GM21529 (cell line): ENCODE measurements around the gene ELOF1.
"Not testable (repeated sequence)": the region's sequence is repeated elsewhere in the genome, so short reads cannot be mapped to it uniquely, and the experiment has no call there.

ENCODE experiments used
- ATAC-seq: cut with Tn5 transposase; IDR thresholded peaks from one replicate; pipeline ENCODE4 v1.9.1; 2021; ENCODE audit not compliant: unreplicated experiment

Gene ELOF1

DNA sequence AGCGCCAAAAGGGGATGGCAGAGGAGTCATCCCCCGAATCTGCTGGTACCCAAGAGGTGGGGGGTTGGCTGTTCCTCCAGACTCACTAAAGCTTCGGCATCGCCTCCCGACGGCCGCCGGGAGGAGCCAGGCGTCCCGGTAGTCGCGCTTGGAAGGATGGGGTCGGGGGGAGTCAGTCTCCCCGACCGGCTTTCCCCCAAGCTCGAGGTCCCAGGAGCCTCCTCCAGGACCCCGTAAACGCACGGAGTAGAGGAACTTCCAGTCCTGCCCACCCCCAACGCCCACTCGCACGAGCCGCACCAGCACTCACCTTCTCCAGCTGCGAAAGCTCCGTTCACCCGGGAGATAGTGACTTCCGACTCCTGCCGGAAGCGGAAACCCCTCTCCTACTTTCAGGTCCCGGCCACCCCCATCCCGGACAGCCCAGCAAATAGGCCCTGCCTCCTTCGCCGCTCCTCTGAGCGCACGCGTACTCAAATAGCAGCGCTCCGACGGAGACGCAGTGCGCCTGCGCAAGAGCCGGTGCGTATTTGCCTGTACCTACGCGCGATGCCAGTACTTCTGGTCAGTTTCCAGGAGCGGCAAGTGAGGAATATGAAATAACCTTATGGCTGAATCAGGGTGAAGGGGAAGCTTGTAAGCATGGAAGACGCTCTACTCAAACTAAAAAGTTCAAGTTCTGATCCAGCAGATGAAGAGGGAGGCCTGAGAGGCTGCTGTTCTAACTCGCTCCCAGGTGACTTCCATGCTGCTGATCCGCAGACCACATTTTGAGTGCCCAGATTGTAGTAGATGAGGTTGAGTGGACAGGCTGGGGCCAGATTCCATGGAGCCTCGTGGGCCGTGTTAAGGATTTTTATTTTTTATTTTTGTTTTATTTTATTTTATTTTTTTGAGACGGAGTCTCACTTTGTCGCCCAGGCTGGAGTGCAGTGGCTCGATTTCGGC, at the start of gene ELOF1:
TSS of gene ELOF1 (minus strand) at position 350 of the 948 bp plus-strand sequence. CDS start 4,883 bp downstream, outside the sequence.
- peak; percentile 65 for ATAC-seq

DNA sequence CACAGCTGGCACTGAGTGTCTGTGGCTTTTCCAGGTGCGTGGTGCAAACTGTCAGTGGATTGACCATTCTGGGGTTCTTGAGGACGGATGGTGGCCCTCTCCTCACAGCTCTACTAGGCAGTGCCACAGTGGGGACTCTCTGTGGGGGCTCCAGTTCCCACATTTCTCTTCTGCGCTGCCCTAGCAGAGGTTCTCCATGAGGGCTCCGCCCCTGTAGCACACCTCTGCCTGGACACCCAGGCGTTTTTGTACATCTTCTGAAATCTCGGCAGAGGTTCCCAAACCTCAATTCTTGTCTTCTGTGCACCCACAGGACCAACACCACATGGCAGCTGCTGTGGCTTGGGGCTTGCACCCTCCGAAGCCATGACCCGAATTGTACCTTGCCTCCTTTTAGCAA, 47.5 kb upstream of the ELOF1 start:
- ATAC-seq = no peak

DNA sequence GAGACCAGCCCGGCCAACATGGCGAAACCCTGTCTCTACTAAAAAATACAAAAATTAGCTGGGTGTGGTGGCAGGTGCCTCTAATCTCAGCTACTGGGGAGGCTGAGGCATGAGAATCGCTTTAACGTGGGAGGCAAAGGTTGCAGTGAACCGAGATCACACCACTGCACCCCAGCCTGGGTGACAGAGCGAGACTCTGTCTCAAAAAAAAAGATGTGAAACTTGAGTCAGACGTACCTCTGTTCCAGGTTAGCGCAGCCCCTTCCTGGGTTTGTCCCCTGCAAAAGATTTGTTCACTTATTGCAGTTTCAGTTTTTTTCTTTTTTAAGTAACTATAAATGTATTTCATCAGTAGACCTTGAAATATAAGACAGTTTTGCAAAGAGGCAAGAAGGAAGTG, 40.7 kb upstream of the ELOF1 start:
- not testable (repeated sequence) for ATAC-seq

DNA sequence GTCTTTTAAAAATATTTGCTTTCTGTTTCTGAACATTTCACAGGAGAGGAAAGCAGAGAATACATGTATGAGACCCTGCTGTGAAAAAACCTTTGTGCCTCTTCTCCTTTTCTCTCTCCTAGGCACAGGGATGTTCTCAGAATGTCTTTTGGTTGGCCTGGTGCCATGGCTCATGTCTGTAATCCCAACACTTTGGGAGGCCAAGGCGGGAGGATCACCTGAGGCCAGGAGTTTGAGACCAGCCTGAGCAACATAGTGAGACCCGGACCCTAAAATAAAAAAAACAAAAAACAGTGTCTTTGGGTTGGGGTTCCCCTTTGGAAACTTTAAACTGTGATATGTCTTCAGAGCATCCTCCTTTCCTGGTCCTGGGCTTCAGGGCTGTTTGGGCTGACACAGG, 39.7 kb upstream of the ELOF1 start:
- ATAC-seq = no peak

DNA sequence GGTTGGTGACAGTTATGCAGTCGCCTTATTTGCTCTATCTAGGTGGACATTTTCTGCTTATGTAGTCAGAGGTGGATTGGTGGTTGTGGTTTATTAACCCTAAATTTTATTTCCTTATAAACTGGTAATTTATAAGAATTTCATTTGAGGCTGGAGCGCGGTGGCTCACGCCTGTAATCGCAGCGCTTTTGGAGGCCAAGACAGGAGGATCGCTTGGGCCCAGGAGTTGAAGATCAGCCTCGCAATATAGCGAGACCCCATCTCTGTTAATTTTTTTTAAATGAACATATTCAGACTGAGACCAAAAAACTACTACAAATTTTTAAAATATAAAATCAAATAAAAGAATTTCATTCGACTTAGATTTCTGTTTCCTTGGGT, 39.1 kb upstream of the ELOF1 start:
- no peak for ATAC-seq

DNA sequence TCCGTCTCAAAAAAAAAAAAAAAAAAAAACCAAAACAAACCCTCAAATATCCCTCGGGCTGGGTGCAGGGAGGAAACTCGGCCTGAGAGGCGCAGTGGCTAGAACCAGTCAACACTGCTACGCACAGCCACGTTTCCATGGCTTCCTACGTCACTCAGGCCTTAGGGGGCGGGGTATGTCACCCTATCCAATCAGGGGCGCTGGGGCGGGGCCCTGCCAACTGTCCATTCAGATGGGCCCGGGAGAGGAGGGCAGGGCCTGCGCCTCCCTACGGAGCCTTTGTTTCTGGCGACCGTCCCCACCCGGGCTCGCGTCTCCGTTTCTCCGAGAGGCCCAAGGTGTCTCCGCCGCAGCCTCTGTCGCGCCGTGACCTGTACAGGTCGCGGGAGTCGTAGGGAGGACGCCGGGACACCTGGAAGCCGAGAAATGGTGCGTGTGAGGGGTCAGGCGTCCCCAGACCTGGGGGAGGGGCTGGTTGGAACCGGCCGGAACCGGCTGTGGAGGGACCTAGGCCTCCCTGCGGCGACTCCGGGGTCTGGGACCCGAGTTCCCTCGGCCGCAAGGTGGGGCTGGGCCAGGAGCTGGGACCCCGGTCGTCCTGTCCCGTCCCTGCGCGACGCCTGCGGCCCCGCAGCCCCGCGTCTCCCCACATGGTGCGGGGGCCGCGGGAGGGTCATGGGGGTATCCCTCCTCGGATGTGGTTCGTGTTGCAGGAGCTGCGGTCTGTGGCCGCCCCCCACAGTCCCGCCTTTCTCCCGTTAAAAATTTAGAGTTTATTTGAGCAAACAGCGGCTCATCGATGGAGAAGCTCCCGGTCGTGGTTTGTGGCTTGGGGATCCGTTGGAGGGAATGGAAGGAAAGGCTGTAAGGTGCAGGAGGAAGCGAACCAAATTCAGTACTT, 38.4 kb upstream of the ELOF1 start, which contains the start of gene ZNF627:
TSS of gene ZNF627 (plus strand) at position 282 of the 901 bp plus-strand sequence. CDS start at position 427, 145 bp downstream.
- peak; percentile 99 for ATAC-seq

DNA sequence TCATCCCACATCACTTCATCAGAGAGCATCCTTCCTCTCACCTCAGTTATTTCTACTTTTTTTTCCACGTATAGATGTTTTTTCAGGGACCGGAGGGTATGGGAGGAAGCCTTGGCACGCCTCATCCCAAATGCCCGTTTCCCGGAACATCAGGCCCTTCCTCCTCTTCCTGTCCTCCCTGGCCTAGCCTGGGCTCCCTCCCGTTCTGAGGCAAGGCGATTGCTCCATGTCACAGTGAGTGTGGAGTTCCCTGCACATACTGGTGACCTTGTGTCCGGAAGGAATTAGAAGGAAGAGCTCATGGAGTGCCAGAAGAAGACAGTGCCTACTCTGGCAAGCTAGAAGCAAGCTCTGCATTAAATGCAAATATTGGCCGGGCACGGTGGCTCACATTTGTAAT, 37.1 kb upstream of the ELOF1 start:
- ATAC-seq = no peak

DNA sequence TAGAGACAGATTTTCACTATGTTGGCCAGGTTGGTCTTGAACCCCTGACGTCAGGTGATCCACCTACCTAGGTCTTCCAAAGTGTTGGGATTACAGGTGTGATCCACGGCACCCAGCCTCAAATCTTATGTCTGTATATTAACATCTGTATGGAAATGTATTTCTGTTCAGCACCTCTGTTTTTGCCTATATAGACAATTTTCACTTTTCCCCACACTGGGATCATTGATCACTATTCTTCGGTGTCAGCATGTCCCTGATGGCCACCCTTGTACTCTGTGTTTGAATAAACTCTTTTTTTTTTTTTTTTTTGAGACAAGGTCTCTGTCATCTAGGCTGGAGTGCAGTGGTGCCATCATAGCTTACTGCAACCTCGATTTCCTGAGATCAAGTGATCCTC, 35.1 kb upstream of the ELOF1 start:
- no peak for ATAC-seq

DNA sequence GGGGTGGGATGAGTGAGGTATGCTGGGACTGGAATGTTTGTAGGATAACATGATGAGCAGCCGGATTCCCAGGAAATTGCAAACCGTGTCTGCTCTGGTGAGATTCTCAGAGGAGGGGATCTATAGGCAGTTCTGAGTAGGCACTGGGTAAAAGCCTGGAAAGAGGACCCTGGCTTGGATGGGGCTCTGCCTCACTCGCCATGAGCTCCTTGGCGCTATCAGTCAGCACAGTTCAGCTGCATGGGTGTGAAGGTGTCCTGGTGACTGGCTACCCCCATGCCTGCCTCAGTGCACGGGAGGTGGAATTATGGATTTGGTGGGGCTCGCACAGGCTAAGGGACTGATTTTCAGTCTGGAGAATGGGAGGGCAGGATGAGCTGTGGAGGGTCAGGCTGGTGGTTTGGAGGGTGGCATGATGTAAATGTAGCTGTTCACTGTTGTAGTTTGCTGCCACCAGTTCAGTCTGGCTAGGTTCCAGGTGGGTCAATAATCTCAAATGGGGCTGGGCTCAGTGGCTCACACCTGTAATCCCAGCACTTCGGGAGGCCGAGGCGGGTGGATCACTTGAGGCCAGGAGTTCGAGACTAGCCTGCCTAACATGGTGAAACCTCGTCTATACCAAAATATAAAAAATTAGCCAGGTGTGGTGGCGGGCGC, 29.1 kb upstream of the ELOF1 start:
- ATAC-seq = no peak

DNA sequence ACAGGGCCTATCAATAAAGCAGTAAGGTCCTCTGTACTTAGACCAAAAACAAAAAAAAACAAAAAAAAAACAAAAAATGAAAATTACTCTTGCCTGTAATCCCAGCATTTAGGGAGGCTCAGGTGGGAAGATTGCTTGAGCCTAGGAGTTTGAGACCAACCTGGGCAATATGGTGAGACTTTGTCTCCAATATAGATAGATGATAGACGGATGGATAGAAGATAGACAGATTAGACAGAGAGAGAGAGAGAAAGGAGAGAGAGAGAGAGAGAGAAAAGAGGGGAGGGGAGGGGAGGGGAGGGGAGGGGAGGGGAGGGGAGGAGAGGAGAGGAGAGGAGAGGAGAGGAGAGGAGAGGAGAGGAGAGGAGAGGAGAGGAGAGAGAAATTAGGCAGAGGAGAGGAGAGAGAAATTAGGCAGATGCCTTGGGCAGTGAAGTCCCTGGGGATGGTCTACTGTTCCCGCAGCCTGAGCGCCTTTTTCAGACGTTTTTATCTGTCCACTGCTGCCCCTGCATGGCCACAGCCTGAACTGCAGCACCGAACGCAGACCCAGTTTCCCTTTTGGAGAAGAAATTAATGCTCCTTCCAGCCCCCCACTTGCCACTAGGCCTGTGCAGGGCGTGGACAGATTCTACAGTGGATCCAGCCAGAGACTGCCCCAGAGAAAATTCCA, 28.4 kb upstream of the ELOF1 start:
- ATAC-seq = no peak

DNA sequence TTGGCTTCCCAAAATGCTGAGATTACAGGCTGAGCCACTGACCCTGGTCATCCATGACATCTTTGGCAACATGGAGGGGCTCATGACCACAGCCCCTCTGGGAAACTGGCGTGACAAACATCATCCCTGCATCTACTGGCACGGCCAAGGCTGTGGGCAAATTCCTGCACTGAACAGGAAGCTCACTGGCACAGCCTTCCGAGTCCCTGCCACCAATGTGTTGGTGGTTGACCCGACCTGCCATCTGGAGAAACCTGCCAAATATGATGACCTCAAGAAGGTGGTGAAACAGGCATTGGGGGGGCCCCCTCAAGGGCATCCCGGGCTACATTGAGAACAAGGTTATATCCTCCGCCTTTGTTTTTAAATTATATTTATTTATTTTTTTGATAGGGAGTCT, 27.3 kb upstream of the ELOF1 start:
- no peak for ATAC-seq

DNA sequence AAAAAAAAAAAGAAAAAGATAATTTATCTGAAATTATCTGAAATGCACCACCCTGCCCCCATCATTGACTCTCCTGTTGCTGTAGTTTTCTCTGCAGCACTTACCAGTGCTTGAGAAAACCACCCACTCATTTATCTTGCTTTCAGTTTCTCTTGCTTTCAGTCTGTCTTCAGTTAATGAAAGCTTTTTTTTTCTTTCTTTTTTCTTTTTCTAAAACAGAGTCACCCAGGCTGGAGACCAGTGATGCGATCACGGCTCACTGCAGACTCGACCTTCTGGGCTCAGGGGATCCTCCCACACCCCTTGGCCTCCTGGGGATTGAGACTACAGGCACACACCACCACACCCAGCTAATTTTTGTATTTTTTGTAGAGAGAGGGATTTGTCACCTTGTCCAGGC, 22.7 kb upstream of the ELOF1 start:
- ATAC-seq = peak; percentile 74

DNA sequence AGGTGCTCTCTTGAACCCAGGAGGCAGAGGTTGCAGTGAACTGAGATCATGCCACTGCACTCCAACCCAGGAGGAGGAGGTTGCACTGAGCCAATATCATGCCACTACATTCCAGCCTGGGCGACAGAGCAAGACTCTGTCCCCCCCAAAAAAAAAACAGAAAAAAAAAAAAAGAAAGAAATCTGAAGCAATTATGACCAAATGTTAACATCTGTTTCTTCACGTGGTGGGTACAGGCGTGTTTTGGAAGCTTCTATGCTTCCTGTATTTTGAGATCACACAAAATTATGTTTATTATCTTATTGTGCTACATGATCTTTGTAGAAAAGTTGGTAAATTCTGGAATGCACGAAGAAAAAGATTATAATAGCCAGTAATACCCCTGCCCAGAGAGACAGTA, 21.1 kb upstream of the ELOF1 start:
- ATAC-seq = no peak

DNA sequence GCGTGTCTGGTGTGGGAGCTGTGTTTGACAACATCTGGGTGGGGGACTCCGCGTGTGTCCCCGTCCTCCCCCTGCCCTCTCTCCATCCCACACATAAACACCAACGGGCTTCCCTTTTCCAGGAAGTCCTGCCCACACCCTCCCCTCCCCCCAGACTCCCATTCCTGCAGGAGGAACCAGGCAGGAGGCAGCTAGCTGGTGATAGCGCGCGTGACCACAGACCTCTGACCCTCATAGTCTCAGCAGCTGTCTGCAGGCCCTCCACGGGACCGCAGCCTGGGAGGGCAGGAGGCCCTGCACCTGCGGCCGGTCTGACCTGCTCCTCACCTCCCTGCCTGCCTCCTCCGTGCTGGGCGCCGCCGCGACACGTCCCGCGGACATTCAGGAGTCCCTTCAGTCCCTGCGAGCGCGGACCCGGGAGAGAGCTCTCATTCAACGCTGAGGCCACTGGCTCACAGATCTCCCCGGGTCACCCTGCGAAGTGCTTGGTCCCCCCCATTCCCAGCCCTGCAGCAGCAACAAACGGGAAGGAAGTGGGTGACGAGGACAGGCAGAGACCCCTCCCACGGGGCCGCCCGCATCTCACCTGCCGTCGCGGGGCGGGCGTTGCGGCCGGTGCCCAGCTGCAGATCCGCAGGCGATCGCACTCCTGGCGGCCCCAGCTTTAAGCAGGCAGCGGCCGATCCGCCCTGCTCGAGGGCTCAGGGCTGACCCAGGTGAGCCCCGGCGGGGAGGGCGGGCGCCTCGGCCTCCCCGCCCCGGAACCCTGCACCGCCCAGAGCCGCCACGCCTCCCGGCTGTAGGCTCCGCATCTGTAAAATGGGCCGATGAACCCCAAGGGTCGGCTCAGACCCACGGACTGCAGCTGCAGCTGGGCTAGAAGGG, 19.5 kb upstream of the ELOF1 start:
- ATAC-seq = no peak

DNA sequence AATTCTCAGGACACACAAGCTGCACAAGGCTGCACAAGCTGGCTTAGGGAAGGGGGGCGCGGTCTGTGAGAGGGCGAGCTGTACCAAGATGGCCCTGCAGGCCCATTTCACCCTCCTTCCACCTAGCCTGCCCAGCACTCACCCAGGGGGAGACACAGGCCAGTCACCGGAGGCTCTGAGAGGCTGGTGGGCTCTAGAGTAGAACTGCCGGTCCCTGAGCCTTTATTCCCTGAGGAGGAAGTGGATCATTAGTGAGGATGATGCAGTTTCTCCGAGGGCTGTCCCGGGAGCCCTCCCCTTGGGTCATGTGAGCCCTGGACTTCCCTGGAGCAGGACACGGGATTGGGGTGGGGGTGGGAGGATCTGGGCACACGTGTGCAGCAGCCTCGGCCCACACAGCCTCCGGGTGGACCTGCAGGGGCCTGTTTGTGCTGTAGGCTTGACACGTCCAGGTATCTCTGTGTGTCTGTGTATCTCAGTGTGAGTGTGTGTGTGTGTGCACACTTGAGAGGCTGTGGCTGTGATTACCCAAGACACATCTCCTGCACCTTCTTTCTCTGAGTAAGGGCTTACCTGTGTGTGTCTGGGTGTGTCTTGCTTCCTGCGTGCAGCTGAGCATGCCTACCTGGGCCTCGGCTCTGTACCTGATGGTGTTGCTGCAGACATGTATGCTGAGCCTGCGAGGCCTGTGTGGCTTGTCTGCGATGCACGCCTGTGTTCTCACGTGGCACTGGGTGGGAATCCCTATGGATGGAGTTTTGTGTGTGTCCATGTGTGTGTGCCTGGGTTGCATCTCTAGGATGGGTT, 18.6 kb upstream of the ELOF1 start, which contains the start of gene ACP5:
TSS of gene ACP5 (minus strand) at position 195 of the 807 bp plus-strand sequence. CDS start 328 bp downstream, outside the sequence.
- no peak for ATAC-seq

DNA sequence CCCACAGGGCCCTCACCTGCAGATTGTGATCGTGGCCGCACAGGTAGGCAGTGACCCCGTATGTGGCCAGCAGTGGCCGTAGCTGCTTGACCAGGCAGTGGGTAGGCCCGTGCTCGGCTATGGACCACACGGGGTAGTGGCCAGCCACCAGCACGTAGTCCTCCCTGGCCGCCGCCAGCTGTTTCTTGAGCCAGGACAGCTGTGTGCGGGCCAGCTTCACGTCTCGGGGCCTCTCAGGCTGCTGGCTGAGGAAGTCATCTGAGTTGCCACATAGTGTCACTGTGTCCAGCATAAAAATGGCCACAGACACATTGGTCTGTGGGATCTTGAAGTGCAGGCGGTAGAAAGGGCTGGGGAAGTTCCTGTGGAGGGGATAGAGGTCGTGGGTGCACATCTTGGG, 17.2 kb upstream of the ELOF1 start:
- ATAC-seq = no peak

DNA sequence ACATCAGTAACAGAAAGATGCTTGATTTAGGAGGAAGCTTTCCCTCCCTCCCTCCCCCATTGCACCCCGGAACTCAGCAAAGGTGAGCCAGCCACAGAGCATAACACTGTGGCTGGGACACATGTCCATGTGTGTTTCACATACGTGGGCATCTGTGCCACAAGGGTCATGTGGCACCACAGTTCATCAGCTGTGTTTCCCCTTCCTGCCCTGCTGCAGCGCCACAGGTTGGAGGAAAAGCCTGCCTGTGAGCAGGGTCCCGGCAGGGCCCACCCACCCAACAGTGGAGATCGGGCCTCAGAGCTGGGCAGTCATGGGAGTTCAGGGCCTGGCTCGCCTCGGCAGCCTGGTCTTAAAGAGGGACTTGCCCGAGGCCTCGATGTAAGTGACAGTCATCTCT, 15.7 kb upstream of the ELOF1 start:
- no peak for ATAC-seq

DNA sequence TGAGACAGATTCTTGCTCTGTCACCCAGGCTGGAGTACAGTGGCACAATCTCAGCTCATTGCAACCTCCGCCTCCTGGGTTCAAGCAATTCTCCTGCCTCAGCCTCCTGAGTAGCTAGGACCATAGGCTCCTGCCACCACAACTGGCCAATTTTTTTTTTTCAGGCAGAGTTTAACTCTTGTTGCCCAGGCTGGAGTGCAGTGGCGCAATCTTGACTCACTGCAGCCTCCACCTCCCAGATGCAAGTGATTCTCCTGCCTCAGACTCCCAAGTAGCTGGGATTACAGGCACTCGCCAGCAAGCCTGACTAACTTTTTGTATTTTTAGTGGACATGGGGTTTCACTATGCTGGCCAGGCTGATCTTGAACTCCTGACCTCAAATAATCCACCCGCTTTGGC, 14.7 kb upstream of the ELOF1 start:
- not testable (repeated sequence) for ATAC-seq

DNA sequence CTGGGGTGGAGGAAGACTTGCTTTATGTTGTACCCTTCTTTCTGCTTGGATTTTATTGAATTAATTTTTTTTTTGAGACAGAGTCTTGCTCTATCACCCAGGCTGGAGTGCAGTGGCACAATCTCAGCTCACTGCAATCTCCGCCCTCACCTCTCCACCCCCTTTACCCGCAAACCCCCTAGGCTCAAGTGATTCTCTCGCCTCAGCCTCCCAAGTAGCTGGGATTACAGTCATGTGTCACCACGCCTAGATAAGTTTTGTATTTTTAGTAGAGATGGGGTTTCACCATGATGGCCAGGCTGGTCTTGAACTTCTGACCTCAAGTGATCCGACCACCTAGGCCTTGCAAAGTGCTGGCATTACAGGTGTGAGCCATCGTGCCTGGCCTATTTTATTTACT, 14.3 kb upstream of the ELOF1 start:
- ATAC-seq = not testable (repeated sequence)
